WTC11 (cell line): Measurements from ENCODE around the gene OGFOD2. TPM values are rescaled to one million over a fixed set of nuclear protein-coding genes. Genes with fewer than 3 reads are reported as not detected.

Experiments
- ATAC-seq: fragments of 200-7000 bp; cut with Tn5 transposase; 2 replicates; pipeline ENCODE4 v1.10.0; 2021; ENCODE audit warnings: mild to moderate bottlenecking, moderate library complexity
- CTCF ChIA-PET: fragments of 300-600 bp; sonication (Branson Sonifier 250); formaldehyde crosslinking; loops from one replicate; lab custom pipeline; 2021; ENCODE audit warnings: antibody characterized with exemption; lab: Charles Lee
- POLR2A ChIA-PET: fragments of 350-600 bp; sonication (Branson Sonifier 250); formaldehyde crosslinking; loops from one replicate; lab custom pipeline; 2021; ENCODE audit warnings: antibody characterized with exemption; lab: Charles Lee
- DNase-seq: peaks from one replicate; pipeline ENCODE4 v3.0.0; 2021; ENCODE audit warnings: low spot score
- H3K27ac Mint-ChIP-seq: 2 replicates; pipeline ENCODE4 v1.8.0; 2021; ENCODE audit warnings: mixed read lengths
- H3K27me3 Mint-ChIP-seq: 2 replicates; pipeline ENCODE4 v1.8.0; 2021; ENCODE audit warnings: low read depth, mild to moderate bottlenecking, moderate library complexity, mixed read lengths
- H3K36me3 Mint-ChIP-seq: 2 replicates; pipeline ENCODE4 v1.8.0; 2021; ENCODE audit warnings: mixed read lengths
- H3K4me1 Mint-ChIP-seq: 2 replicates; pipeline ENCODE4 v1.8.0; 2022; ENCODE audit warnings: mixed read lengths
- H3K4me3 Mint-ChIP-seq: 2 replicates; pipeline ENCODE4 v1.8.0; 2021; ENCODE audit warnings: mild to moderate bottlenecking, moderate library complexity, mixed read lengths
- H3K9me3 Mint-ChIP-seq: 2 replicates; pipeline ENCODE4 v1.8.0; 2021; ENCODE audit warnings: mixed read lengths
- AFF4 ChIP-seq: sonication (generic); formaldehyde crosslinking; IDR thresholded peaks from 2 replicates; pipeline ENCODE4 v1.8.1; 2023; ENCODE audit warnings: mild to moderate bottlenecking, missing genetic modification reagents, borderline replicate concordance
- CDX4 ChIP-seq: fragments of 250-450 bp; sonication (Bioruptor Pico); IDR thresholded peaks from 2 replicates; pipeline ENCODE4 v1.9.0; 2021; ENCODE audit warnings: moderate library complexity, mild to moderate bottlenecking, inconsistent platforms, borderline replicate concordance
- ESRRA ChIP-seq: sonication (generic); formaldehyde crosslinking; IDR thresholded peaks from 2 replicates; pipeline ENCODE4 v1.8.1; 2022; ENCODE audit warnings: mild to moderate bottlenecking, missing genetic modification reagents, borderline replicate concordance
- FOXK1 ChIP-seq: sonication (generic); formaldehyde crosslinking; IDR thresholded peaks from 2 replicates; pipeline ENCODE4 v1.8.0; 2022; ENCODE audit warnings: mild to moderate bottlenecking, moderate library complexity, missing genetic modification reagents
- HMGXB4 ChIP-seq: sonication (generic); formaldehyde crosslinking; IDR thresholded peaks from 2 replicates; pipeline ENCODE4 v1.8.1; 2023; ENCODE audit warnings: mild to moderate bottlenecking, moderate library complexity, missing genetic modification reagents
- MXD4 ChIP-seq: fragments of 250-450 bp; sonication (Bioruptor Pico); IDR thresholded peaks from 2 replicates; pipeline ENCODE4 v1.8.0; 2021; ENCODE audit warnings: mild to moderate bottlenecking, moderate library complexity, borderline replicate concordance
- NFYB ChIP-seq: sonication (generic); formaldehyde crosslinking; conservative IDR thresholded peaks from 2 replicates; pipeline ENCODE4 v1.8.0; 2022; ENCODE audit warnings: low read depth, missing genetic modification reagents
- OVOL2 ChIP-seq: fragments of 250-450 bp; sonication (Bioruptor Pico); IDR thresholded peaks from 2 replicates; pipeline ENCODE4 v1.9.0; 2021; ENCODE audit warnings: mild to moderate bottlenecking, borderline replicate concordance
- TEAD4 ChIP-seq: sonication (generic); formaldehyde crosslinking; IDR thresholded peaks from 2 replicates; pipeline ENCODE4 v1.8.0; 2022; ENCODE audit warnings: mild to moderate bottlenecking, missing genetic modification reagents
- ZNF121 ChIP-seq: sonication (generic); formaldehyde crosslinking; IDR thresholded peaks from 2 replicates; pipeline ENCODE4 v1.8.0; 2023; ENCODE audit warnings: missing genetic modification reagents
- ZNF416 ChIP-seq: fragments of 250-450 bp; sonication (Bioruptor Pico); IDR thresholded peaks from 2 replicates; pipeline ENCODE4 v1.9.0; 2021; ENCODE audit warnings: mild to moderate bottlenecking, inconsistent platforms
- total RNA-seq: library from RNA; stranded (reverse); gene quantifications from 3 replicates; pipeline ENCODE4 v1.2.3, GENCODE V29; 2021
- TF ChIP-seq, protein P1 (sequence below): sonication (generic); formaldehyde crosslinking; IDR thresholded peaks from 2 replicates; pipeline ENCODE4 v1.8.0; 2022; ENCODE audit warnings: mild to moderate bottlenecking, missing genetic modification reagents
- TF ChIP-seq, protein P2 (sequence below): sonication (generic); formaldehyde crosslinking; IDR thresholded peaks from 2 replicates; pipeline ENCODE4 v1.8.1; 2023; ENCODE audit warnings: mild to moderate bottlenecking, missing genetic modification reagents, moderate library complexity
- TF ChIP-seq, protein P3 (sequence below): sonication (generic); formaldehyde crosslinking; IDR thresholded peaks from 2 replicates; pipeline ENCODE4 v1.8.0; 2022; ENCODE audit warnings: missing genetic modification reagents

Gene OGFOD2
- total RNA-seq, 1 experiment from 2014 or later: 28.1 TPM

GRCh38 chr12:122985338-122986257 lies 10.6 kb downstream of the OGFOD2 start:
- Mint-ChIP-seq H3K27me3 (no peaks in the 10 kb centered on the region), H3K9me3 (no peaks in the 10 kb centered on the region), H3K27ac (no peak overlapping the region; the same call in 1 of the 2 replicates), H3K4me3 (no peak overlapping the region), H3K4me1 (peaks cover 15% of the 10 kb centered on the region), H3K36me3 (peaks cover 4% of the 10 kb centered on the region; the same call in 1 of the 2 replicates)
- DNase-seq (no peak), ATAC-seq (no peak)
- ChIA-PET CTCF (interaction anchor here (1.1 kb wide), 1 partner anchor 253 kb away, joined by 3 read pairs; no protein-coding TSS in a partner anchor), POLR2A (interaction anchor here (0.5 kb wide), 1 partner anchor 127 kb away, joined by 4 read pairs; no protein-coding TSS in a partner anchor)
- TF ChIP-seq, protein P1, sequence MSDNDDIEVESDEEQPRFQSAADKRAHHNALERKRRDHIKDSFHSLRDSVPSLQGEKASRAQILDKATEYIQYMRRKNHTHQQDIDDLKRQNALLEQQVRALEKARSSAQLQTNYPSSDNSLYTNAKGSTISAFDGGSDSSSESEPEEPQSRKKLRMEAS (CRISPR knock-in tag): no peak
- TF ChIP-seq, protein P2, sequence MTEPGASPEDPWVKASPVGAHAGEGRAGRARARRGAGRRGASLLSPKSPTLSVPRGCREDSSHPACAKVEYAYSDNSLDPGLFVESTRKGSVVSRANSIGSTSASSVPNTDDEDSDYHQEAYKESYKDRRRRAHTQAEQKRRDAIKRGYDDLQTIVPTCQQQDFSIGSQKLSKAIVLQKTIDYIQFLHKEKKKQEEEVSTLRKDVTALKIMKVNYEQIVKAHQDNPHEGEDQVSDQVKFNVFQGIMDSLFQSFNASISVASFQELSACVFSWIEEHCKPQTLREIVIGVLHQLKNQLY (CRISPR knock-in tag): no peak
- TF ChIP-seq MXD4 (CRISPR knock-in tag): no peak
- no peak for TF ChIP-seq CDX4 (CRISPR knock-in tag)
- no peak for TF ChIP-seq OVOL2
- no peak for TF ChIP-seq ESRRA (CRISPR knock-in tag)
- TF ChIP-seq AFF4 (CRISPR knock-in tag): no peak
- no peak for TF ChIP-seq TEAD4 (CRISPR knock-in tag)
- no peak for TF ChIP-seq ZNF121 (CRISPR knock-in tag)
- no peak for TF ChIP-seq FOXK1 (CRISPR knock-in tag)
- TF ChIP-seq HMGXB4 (CRISPR knock-in tag): no peak
- TF ChIP-seq ZNF416 (CRISPR knock-in tag): no peak
- TF ChIP-seq, protein P3, sequence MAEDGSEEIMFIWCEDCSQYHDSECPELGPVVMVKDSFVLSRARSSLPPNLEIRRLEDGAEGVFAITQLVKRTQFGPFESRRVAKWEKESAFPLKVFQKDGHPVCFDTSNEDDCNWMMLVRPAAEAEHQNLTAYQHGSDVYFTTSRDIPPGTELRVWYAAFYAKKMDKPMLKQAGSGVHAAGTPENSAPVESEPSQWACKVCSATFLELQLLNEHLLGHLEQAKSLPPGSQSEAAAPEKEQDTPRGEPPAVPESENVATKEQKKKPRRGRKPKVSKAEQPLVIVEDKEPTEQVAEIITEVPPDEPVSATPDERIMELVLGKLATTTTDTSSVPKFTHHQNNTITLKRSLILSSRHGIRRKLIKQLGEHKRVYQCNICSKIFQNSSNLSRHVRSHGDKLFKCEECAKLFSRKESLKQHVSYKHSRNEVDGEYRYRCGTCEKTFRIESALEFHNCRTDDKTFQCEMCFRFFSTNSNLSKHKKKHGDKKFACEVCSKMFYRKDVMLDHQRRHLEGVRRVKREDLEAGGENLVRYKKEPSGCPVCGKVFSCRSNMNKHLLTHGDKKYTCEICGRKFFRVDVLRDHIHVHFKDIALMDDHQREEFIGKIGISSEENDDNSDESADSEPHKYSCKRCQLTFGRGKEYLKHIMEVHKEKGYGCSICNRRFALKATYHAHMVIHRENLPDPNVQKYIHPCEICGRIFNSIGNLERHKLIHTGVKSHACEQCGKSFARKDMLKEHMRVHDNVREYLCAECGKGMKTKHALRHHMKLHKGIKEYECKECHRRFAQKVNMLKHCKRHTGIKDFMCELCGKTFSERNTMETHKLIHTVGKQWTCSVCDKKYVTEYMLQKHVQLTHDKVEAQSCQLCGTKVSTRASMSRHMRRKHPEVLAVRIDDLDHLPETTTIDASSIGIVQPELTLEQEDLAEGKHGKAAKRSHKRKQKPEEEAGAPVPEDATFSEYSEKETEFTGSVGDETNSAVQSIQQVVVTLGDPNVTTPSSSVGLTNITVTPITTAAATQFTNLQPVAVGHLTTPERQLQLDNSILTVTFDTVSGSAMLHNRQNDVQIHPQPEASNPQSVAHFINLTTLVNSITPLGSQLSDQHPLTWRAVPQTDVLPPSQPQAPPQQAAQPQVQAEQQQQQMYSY (CRISPR knock-in tag): no peak
- no peak for TF ChIP-seq NFYB
- TF ChIP-seq, all 79 proteins: peak for 0
